ENCODE data around the gene LTA. TPM values are rescaled to one million over a fixed set of nuclear protein-coding genes. Genes with fewer than 3 reads are reported as not detected.

The LTA gene
- total RNA-seq, 3 donors from 2014 or later, result 0.29 TPM; not detected in 2

DNA sequence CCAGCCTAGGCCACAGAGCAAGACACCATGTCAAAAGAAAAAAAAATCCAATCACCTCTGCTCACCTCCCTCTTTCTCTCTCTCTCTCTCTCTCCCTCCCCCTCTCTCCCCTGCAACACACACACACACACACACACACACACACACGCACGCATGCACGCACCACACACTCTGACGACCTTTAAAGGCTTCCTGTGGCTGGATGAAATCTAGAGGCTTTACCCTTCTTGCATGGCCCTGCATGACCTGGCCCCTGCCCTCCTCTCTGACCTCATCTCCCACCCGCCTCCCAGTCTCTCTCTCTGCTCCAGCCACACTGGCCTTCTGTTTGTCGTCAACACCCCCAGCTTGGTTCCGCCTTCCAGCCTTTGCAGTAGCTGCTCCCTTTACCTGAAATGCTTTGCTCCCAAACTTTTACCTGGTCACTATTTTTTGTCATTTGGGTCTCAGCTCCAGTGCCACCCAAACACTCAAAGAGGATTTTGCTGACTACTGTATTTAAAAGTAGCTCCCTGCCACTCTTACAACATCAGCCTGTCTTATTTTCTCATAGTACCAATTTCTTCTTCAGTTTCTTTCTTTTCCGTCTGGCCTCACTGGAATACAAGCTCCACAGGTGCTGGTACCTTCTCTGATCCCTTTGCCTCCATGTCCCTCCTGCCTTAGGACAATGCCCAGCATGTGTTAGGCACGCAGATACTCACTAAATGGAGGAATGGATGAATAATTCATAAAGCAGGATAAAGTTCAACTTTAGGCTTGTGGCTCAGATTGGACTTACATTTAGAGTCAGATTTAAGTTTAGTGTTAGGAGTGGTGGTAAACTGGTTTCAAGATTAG, 4.3 kb upstream of the LTA start:
- Histone ChIP-seq H3K9me3 (no peaks in the 10 kb centered on the region), H3K36me3 (no peaks in the 10 kb centered on the region), H3K4me3 (no peak overlapping the region), H3K4me1 (no peaks in the 10 kb centered on the region), H3K27ac (no peak overlapping the region), H3K27me3 (peaks cover 0 to 4% of the 10 kb centered on the region in 2 donors)
- intact Hi-C loops (cut with DNase I; ENCODE audit: low total_unique reads), result no loop called here
- TF ChIP-seq POLR2A (IDR thresholded peaks at IDR 0.05) (no peak), POLR2AphosphoS5 (IDR thresholded peaks at IDR 0.05) (no peak)
- TF ChIP-seq, protein P1, sequence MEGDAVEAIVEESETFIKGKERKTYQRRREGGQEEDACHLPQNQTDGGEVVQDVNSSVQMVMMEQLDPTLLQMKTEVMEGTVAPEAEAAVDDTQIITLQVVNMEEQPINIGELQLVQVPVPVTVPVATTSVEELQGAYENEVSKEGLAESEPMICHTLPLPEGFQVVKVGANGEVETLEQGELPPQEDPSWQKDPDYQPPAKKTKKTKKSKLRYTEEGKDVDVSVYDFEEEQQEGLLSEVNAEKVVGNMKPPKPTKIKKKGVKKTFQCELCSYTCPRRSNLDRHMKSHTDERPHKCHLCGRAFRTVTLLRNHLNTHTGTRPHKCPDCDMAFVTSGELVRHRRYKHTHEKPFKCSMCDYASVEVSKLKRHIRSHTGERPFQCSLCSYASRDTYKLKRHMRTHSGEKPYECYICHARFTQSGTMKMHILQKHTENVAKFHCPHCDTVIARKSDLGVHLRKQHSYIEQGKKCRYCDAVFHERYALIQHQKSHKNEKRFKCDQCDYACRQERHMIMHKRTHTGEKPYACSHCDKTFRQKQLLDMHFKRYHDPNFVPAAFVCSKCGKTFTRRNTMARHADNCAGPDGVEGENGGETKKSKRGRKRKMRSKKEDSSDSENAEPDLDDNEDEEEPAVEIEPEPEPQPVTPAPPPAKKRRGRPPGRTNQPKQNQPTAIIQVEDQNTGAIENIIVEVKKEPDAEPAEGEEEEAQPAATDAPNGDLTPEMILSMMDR (IDR thresholded peaks at IDR 0.05), result no peak
- no peak for DNase-seq (ENCODE audit: low spot score in 2 of 2)

DNA sequence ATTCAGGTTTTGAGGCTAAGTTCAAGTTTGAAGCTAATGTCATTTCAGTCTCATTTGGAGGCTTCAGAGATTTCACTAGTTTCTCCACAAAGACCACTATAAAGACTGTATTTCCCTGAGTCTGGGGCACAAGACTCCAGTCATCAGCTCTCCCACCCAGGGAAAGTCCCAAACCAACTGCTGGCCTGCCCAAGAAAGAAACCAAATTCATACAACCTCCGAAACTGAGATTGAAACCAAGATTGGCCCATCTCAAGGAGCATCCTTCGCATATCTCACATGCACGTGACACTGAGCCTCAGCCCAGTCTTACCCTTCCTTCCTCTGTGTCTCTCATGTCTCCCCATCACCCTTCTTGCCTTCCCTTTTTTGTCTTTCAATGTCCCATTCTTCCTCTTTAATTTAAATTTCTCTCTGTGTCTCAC, 3.5 kb upstream of the LTA start:
- no peak overlapping the region for H3K27ac ChIP-seq
- no peaks in the 10 kb centered on the region for H3K4me1 ChIP-seq
- peaks cover 0 to 4% of the 10 kb centered on the region in 2 donors for H3K27me3 ChIP-seq
- H3K9me3 ChIP-seq, result no peaks in the 10 kb centered on the region
- intact Hi-C loops (cut with DNase I; ENCODE audit: low total_unique reads), result no loop called here
- no peak overlapping the region for H3K4me3 ChIP-seq
- DNase-seq (ENCODE audit: low spot score in 2 of 2), result no peak
- TF ChIP-seq POLR2A (IDR thresholded peaks at IDR 0.05) (no peak), POLR2AphosphoS5 (IDR thresholded peaks at IDR 0.05) (no peak)
- TF ChIP-seq, protein P1 (IDR thresholded peaks at IDR 0.05), result no peak
- no peaks in the 10 kb centered on the region for H3K36me3 ChIP-seq

- Histone ChIP-seq H3K36me3 (no peaks in the 10 kb centered on the region), H3K27me3 (peaks cover 0 to 4% of the 10 kb centered on the region in 2 donors), H3K27ac (no peak overlapping the region), H3K4me3 (no peak overlapping the region), H3K9me3 (no peaks in the 10 kb centered on the region), H3K4me1 (no peaks in the 10 kb centered on the region)
- no peak for TF ChIP-seq POLR2AphosphoS5 (IDR thresholded peaks at IDR 0.05)
- TF ChIP-seq, protein P1 (IDR thresholded peaks at IDR 0.05), result no peak
- TF ChIP-seq POLR2A (IDR thresholded peaks at IDR 0.05), result no peak
- intact Hi-C loops (cut with DNase I; ENCODE audit: low total_unique reads), result no loop called here
- no peak for DNase-seq (ENCODE audit: low spot score in 2 of 2)
Measured at GRCh38 chr6:31569861-31570536, 2.1 kb upstream of the LTA start.

- Histone ChIP-seq H3K4me1 (no peaks in the 10 kb centered on the region), H3K9me3 (no peaks in the 10 kb centered on the region), H3K4me3 (no peak overlapping the region), H3K27ac (no peak overlapping the region), H3K36me3 (no peaks in the 10 kb centered on the region), H3K27me3 (peaks cover 0 to 4% of the 10 kb centered on the region in 2 donors)
- no peak for DNase-seq (ENCODE audit: low spot score in 2 of 2)
- TF ChIP-seq POLR2AphosphoS5 (IDR thresholded peaks at IDR 0.05) (no peak), POLR2A (IDR thresholded peaks at IDR 0.05) (no peak)
- TF ChIP-seq, protein P1 (IDR thresholded peaks at IDR 0.05), result no peak
- intact Hi-C loops (cut with DNase I; ENCODE audit: low total_unique reads), result no loop called here
Measured at GRCh38 chr6:31573239-31574105, 1.4 kb downstream of the LTA start.
